ENCODE data around the gene KCNA1. TPM values are rescaled to one million over a fixed set of nuclear protein-coding genes. Genes with fewer than 3 reads are reported as not detected.

KCNA1 gene
- total RNA-seq, 1 experiment from 2014 or later, result not detected

DNA sequence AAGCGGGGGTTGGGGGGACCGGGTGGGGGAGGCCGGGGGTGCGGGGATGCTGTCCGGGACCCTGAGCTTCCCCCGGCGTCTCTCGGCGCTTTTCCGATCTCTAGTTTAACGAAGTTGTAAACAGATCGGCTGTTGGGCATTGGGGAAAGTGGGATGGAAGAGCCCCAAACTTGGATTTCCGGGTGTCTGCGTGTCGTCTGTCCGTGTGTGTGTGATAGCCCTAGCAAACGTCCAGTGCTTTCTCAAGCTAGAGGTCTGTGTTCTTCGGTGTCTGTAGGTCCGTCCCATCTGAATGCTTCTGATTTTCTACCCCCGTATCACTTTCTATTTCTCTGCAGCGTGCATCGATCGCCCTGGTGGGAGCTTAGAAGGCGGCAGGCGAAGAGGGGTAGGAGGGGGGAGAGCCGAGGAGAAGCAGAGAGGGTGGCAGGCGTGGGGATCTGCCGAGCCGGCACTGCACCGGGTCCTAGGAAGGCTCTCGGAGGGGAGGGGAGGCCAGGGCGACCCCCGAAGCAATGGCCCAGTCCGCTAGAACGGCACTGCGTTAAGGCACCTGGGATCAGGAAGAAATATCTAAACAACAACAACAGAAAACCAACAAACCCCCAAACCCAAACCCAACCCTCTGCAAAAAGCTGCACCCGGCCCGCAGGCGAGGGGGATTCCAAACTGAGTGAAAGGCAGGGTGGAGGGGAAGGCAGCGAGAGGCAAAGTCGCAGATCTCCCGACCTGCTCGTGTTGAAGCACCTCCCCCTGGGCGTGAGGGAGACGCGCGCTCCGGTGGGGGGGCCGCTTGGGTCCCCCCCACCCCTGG is 1.0 kb downstream of the KCNA1 start:
- CTCF ChIA-PET, result no interaction called here
- no TSS peak for BruUV-seq (replicated peaks)
- POLR2A ChIA-PET, result no interaction called here
- H3K27ac ChIP-seq (ENCODE audit: low read length), result no peak overlapping the region
- H3K9me3 ChIP-seq (ENCODE audit: control insufficient read depth, insufficient read depth, low read depth, low read length), result no peaks in the 10 kb centered on the region
- peak; percentile 56; the same call in 1 of the 2 replicates for ATAC-seq
- no peaks in the 10 kb centered on the region for H3K36me3 ChIP-seq (ENCODE audit: control insufficient read depth, insufficient read depth, low read length)
- H3K4me3 ChIP-seq (ENCODE audit: low read depth in 2 of 2, low read length in 2 of 2), result peak overlapping the region; percentile 8 to 31; a peak in 3 of 4 replicates
- H3K4me1 ChIP-seq (ENCODE audit: control insufficient read depth, insufficient read depth, low read length), result no peaks in the 10 kb centered on the region
- intact Hi-C loops (cut with micrococcal nuclease; ENCODE audit: unreplicated experiment) (no loop called here), in situ Hi-C loops (cut with HindIII; ENCODE audit: low pct_unique_long_range_greater_than_20kb, low sequenced_read_pairs) (no loop called here)
- H3K27me3 ChIP-seq (ENCODE audit: control insufficient read depth, insufficient read depth, low read length), result no peaks in the 10 kb centered on the region; the same call in none of the 2 replicates
- TF ChIP-seq TCF7L2 (IDR thresholded peaks at IDR 0.05; ENCODE audit: low read depth, low read length), result no peak
- TF ChIP-seq, protein P1, sequence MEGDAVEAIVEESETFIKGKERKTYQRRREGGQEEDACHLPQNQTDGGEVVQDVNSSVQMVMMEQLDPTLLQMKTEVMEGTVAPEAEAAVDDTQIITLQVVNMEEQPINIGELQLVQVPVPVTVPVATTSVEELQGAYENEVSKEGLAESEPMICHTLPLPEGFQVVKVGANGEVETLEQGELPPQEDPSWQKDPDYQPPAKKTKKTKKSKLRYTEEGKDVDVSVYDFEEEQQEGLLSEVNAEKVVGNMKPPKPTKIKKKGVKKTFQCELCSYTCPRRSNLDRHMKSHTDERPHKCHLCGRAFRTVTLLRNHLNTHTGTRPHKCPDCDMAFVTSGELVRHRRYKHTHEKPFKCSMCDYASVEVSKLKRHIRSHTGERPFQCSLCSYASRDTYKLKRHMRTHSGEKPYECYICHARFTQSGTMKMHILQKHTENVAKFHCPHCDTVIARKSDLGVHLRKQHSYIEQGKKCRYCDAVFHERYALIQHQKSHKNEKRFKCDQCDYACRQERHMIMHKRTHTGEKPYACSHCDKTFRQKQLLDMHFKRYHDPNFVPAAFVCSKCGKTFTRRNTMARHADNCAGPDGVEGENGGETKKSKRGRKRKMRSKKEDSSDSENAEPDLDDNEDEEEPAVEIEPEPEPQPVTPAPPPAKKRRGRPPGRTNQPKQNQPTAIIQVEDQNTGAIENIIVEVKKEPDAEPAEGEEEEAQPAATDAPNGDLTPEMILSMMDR (IDR thresholded peaks at IDR 0.05), result no peak
- TF ChIP-seq POLR2AphosphoS5 (IDR thresholded peaks at IDR 0.05; ENCODE audit: low read depth, low read length), result no peak
- TF ChIP-seq, protein P2, sequence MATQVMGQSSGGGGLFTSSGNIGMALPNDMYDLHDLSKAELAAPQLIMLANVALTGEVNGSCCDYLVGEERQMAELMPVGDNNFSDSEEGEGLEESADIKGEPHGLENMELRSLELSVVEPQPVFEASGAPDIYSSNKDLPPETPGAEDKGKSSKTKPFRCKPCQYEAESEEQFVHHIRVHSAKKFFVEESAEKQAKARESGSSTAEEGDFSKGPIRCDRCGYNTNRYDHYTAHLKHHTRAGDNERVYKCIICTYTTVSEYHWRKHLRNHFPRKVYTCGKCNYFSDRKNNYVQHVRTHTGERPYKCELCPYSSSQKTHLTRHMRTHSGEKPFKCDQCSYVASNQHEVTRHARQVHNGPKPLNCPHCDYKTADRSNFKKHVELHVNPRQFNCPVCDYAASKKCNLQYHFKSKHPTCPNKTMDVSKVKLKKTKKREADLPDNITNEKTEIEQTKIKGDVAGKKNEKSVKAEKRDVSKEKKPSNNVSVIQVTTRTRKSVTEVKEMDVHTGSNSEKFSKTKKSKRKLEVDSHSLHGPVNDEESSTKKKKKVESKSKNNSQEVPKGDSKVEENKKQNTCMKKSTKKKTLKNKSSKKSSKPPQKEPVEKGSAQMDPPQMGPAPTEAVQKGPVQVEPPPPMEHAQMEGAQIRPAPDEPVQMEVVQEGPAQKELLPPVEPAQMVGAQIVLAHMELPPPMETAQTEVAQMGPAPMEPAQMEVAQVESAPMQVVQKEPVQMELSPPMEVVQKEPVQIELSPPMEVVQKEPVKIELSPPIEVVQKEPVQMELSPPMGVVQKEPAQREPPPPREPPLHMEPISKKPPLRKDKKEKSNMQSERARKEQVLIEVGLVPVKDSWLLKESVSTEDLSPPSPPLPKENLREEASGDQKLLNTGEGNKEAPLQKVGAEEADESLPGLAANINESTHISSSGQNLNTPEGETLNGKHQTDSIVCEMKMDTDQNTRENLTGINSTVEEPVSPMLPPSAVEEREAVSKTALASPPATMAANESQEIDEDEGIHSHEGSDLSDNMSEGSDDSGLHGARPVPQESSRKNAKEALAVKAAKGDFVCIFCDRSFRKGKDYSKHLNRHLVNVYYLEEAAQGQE (IDR thresholded peaks at IDR 0.05; ENCODE audit: insufficient read depth in 1 of 2, low read depth in 2 of 2, low read length in 1 of 2), result no peak
- TF ChIP-seq SIN3A (IDR thresholded peaks at IDR 0.05; ENCODE audit: borderline replicate concordance, insufficient read depth, low read depth, low read length), result no peak
- DNase-seq (ENCODE audit: low read depth, low spot score), result no peak

DNA sequence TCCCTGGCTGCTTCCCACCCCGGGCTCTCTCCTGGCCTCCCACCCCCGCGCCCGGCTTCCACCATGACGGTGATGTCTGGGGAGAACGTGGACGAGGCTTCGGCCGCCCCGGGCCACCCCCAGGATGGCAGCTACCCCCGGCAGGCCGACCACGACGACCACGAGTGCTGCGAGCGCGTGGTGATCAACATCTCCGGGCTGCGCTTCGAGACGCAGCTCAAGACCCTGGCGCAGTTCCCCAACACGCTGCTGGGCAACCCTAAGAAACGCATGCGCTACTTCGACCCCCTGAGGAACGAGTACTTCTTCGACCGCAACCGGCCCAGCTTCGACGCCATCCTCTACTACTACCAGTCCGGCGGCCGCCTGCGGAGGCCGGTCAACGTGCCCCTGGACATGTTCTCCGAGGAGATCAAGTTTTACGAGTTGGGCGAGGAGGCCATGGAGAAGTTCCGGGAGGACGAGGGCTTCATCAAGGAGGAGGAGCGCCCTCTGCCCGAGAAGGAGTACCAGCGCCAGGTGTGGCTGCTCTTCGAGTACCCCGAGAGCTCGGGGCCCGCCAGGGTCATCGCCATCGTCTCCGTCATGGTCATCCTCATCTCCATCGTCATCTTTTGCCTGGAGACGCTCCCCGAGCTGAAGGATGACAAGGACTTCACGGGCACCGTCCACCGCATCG is 1.8 kb downstream of the KCNA1 start:
- H3K27ac ChIP-seq (ENCODE audit: low read length), result no peak overlapping the region
- ATAC-seq (no peak), DNase-seq (ENCODE audit: low read depth, low spot score) (no peak)
- H3K36me3 ChIP-seq (ENCODE audit: control insufficient read depth, insufficient read depth, low read length), result no peaks in the 10 kb centered on the region
- ChIA-PET POLR2A (no interaction called here), CTCF (no interaction called here)
- in situ Hi-C loops (cut with HindIII; ENCODE audit: low pct_unique_long_range_greater_than_20kb, low sequenced_read_pairs) (no loop called here), intact Hi-C loops (cut with micrococcal nuclease; ENCODE audit: unreplicated experiment) (no loop called here)
- no peaks in the 10 kb centered on the region for H3K4me1 ChIP-seq (ENCODE audit: control insufficient read depth, insufficient read depth, low read length)
- no peak overlapping the region for H3K4me3 ChIP-seq (ENCODE audit: low read depth in 2 of 2, low read length in 2 of 2)
- H3K9me3 ChIP-seq (ENCODE audit: control insufficient read depth, insufficient read depth, low read depth, low read length), result no peaks in the 10 kb centered on the region
- TF ChIP-seq SIN3A (IDR thresholded peaks at IDR 0.05; ENCODE audit: borderline replicate concordance, insufficient read depth, low read depth, low read length) (no peak), POLR2AphosphoS5 (IDR thresholded peaks at IDR 0.05; ENCODE audit: low read depth, low read length) (no peak), TCF7L2 (IDR thresholded peaks at IDR 0.05; ENCODE audit: low read depth, low read length) (no peak)
- TF ChIP-seq, protein P2 (IDR thresholded peaks at IDR 0.05; ENCODE audit: insufficient read depth in 1 of 2, low read depth in 2 of 2, low read length in 1 of 2), result no peak
- TF ChIP-seq, protein P1 (IDR thresholded peaks at IDR 0.05), result no peak
- H3K27me3 ChIP-seq (ENCODE audit: control insufficient read depth, insufficient read depth, low read length), result no peaks in the 10 kb centered on the region; the same call in none of the 2 replicates
- no TSS peak for BruUV-seq (replicated peaks)

Measured in Panc1 (cell line).